Measurements from ENCODE around the gene BHLHE41. TPM values are rescaled to one million over a fixed set of nuclear protein-coding genes. Genes with fewer than 3 reads are reported as not detected.

BHLHE41 gene
- total and polyA plus RNA-seq, 2 donors (not counting 1 experiment from before 2014, with no cell fraction given), result 2.3 to 2.4 TPM

DNA sequence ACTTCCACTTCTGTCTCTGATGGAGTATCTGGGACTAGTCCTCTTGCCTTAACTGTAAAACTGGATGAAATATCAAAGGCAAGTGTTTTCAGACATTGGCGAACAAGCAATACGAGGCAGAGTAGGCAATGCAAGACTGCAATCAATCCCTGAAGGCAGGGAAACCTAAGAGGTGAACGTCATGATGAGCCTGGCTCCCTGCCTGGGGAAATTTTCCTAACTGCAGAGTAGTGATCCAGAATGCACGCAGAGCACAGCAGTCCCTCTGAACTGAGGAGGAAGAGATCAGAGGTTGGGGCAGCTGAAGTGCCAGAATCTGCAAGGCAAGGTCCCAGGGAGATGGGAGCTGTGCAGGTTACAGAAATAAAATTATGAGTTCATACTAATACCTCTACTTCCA, 18.5 kb downstream of the BHLHE41 start:
- H3K9ac ChIP-seq (ENCODE audit: insufficient read depth, low read length), result no peak overlapping the region
- no peaks in the 10 kb centered on the region for H3K27me3 ChIP-seq (ENCODE audit: control insufficient read depth, insufficient read depth, low read length)
- DNase-seq (ENCODE audit: low read depth in 2 of 2), result no peak
- H3K4me1 ChIP-seq (ENCODE audit: control insufficient read depth, extremely low read depth, insufficient read depth, low read length), result no peaks in the 10 kb centered on the region
- H4K20me1 ChIP-seq (ENCODE audit: control insufficient read depth, extremely low read depth, insufficient read depth, low read length), result no peaks in the 10 kb centered on the region
- H3K9me3 ChIP-seq (ENCODE audit: control insufficient read depth, insufficient read depth, low read depth, low read length), result no peaks in the 10 kb centered on the region
- H3K79me2 ChIP-seq (ENCODE audit: control insufficient read depth, insufficient read depth, low read length), result no peaks in the 10 kb centered on the region
- H3K4me2 ChIP-seq (ENCODE audit: extremely low read depth, insufficient read depth, low read length), result no peak overlapping the region
- H3K36me3 ChIP-seq (ENCODE audit: control insufficient read depth, insufficient read depth, low read length), result no peaks in the 10 kb centered on the region
- H3K4me3 ChIP-seq (replicated peaks in 1 of 4; ENCODE audit: control extremely low read depth in 1 of 4, insufficient read depth in 1 of 4, low read depth in 3 of 4, low read length in 4 of 4), result no peak overlapping the region
- no peak overlapping the region for H2AFZ ChIP-seq (ENCODE audit: low read length)
- TF ChIP-seq, protein P1, sequence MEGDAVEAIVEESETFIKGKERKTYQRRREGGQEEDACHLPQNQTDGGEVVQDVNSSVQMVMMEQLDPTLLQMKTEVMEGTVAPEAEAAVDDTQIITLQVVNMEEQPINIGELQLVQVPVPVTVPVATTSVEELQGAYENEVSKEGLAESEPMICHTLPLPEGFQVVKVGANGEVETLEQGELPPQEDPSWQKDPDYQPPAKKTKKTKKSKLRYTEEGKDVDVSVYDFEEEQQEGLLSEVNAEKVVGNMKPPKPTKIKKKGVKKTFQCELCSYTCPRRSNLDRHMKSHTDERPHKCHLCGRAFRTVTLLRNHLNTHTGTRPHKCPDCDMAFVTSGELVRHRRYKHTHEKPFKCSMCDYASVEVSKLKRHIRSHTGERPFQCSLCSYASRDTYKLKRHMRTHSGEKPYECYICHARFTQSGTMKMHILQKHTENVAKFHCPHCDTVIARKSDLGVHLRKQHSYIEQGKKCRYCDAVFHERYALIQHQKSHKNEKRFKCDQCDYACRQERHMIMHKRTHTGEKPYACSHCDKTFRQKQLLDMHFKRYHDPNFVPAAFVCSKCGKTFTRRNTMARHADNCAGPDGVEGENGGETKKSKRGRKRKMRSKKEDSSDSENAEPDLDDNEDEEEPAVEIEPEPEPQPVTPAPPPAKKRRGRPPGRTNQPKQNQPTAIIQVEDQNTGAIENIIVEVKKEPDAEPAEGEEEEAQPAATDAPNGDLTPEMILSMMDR (conservative IDR thresholded peaks at IDR 0.05 in 1 of 2, IDR thresholded peaks at IDR 0.05 in 1 of 2; ENCODE audit: low read depth in 1 of 2, low read length in 2 of 2), result no peak
- TF ChIP-seq EZH2 (IDR thresholded peaks at IDR 0.05; ENCODE audit: low read length, missing control alignments), result no peak
- H3K27ac ChIP-seq (ENCODE audit: insufficient read depth, low read length), result no peak overlapping the region

DNA sequence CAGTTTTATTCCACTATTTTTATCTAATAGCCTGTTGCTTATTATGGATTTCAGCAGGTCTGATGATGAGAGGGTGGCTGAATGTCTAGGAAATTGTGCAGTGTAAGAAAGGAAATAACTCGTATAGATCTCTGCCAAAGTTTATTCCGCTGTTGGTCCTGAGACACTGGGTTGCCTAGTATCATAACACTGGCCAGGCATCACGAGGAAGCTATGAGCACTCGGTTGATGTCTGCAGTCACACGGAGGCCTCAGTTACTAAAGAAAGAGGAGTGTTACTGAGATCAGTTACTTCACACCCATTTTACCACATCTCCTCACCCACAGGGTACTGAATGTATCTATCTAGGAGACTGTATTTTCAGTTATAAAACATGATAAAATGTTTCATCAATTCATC, 21.9 kb downstream of the BHLHE41 start:
- TF ChIP-seq, protein P1 (conservative IDR thresholded peaks at IDR 0.05 in 1 of 2, IDR thresholded peaks at IDR 0.05 in 1 of 2; ENCODE audit: low read depth in 1 of 2, low read length in 2 of 2), result no peak
- no peak for TF ChIP-seq EZH2 (IDR thresholded peaks at IDR 0.05; ENCODE audit: low read length, missing control alignments)
- Histone ChIP-seq H2AFZ (ENCODE audit: low read length) (no peak overlapping the region), H4K20me1 (ENCODE audit: control insufficient read depth, extremely low read depth, insufficient read depth, low read length) (no peaks in the 10 kb centered on the region), H3K79me2 (ENCODE audit: control insufficient read depth, insufficient read depth, low read length) (no peaks in the 10 kb centered on the region), H3K27ac (ENCODE audit: insufficient read depth, low read length) (no peak overlapping the region), H3K9ac (ENCODE audit: insufficient read depth, low read length) (no peak overlapping the region), H3K4me3 (replicated peaks in 1 of 4; ENCODE audit: control extremely low read depth in 1 of 4, insufficient read depth in 1 of 4, low read depth in 3 of 4, low read length in 4 of 4) (no peak overlapping the region), H3K9me3 (ENCODE audit: control insufficient read depth, insufficient read depth, low read depth, low read length) (no peaks in the 10 kb centered on the region), H3K27me3 (ENCODE audit: control insufficient read depth, insufficient read depth, low read length) (no peaks in the 10 kb centered on the region), H3K36me3 (ENCODE audit: control insufficient read depth, insufficient read depth, low read length) (no peaks in the 10 kb centered on the region), H3K4me2 (ENCODE audit: extremely low read depth, insufficient read depth, low read length) (no peak overlapping the region), H3K4me1 (ENCODE audit: control insufficient read depth, extremely low read depth, insufficient read depth, low read length) (no peaks in the 10 kb centered on the region)
- no peak for DNase-seq (ENCODE audit: low read depth in 2 of 2)

DNA sequence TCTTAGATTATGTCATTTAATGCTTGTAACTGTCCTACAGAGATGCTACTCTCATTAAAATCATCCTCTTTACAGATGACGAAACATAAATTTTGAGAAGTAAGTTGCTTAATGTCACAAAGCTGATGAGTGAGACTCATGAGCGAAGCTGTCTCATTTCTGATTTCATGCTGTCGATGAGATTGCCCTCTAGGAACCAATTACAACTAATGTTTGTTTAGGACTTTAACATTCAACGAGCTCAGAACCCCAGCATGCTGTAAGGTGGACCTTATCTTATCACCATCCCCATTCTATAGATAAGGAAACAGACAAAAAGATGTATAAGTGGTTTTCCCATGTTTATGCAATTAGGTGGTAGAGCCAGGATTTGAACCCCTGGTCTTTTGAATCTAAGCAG, 23.1 kb downstream of the BHLHE41 start:
- Histone ChIP-seq H3K9me3 (ENCODE audit: control insufficient read depth, insufficient read depth, low read depth, low read length) (no peaks in the 10 kb centered on the region), H3K4me1 (ENCODE audit: control insufficient read depth, extremely low read depth, insufficient read depth, low read length) (peaks cover 2% of the 10 kb centered on the region), H4K20me1 (ENCODE audit: control insufficient read depth, extremely low read depth, insufficient read depth, low read length) (no peaks in the 10 kb centered on the region), H3K4me2 (ENCODE audit: extremely low read depth, insufficient read depth, low read length) (no peak overlapping the region), H3K36me3 (ENCODE audit: control insufficient read depth, insufficient read depth, low read length) (no peaks in the 10 kb centered on the region), H3K27ac (ENCODE audit: insufficient read depth, low read length) (no peak overlapping the region), H3K79me2 (ENCODE audit: control insufficient read depth, insufficient read depth, low read length) (no peaks in the 10 kb centered on the region), H3K9ac (ENCODE audit: insufficient read depth, low read length) (no peak overlapping the region), H2AFZ (ENCODE audit: low read length) (no peak overlapping the region), H3K4me3 (replicated peaks in 1 of 4; ENCODE audit: control extremely low read depth in 1 of 4, insufficient read depth in 1 of 4, low read depth in 3 of 4, low read length in 4 of 4) (no peak overlapping the region), H3K27me3 (ENCODE audit: control insufficient read depth, insufficient read depth, low read length) (no peaks in the 10 kb centered on the region)
- no peak for DNase-seq (ENCODE audit: low read depth in 2 of 2)
- TF ChIP-seq EZH2 (IDR thresholded peaks at IDR 0.05; ENCODE audit: low read length, missing control alignments), result no peak
- TF ChIP-seq, protein P1 (conservative IDR thresholded peaks at IDR 0.05 in 1 of 2, IDR thresholded peaks at IDR 0.05 in 1 of 2; ENCODE audit: low read depth in 1 of 2, low read length in 2 of 2), result no peak

Data from fibroblast of lung (primary cell).